HG02798 (cell line): ENCODE data around the gene CNN2.

Source experiments
- ATAC-seq: cut with Tn5 transposase; IDR thresholded peaks from one replicate; pipeline ENCODE4 v1.9.1; 2021; ENCODE audit warnings: mild to moderate bottlenecking; ENCODE audit not compliant: unreplicated experiment, poor library complexity

The CNN2 gene

GRCh38 chr19:1046836-1047695 is 20.7 kb downstream of the CNN2 start:
- no peak for ATAC-seq

- ATAC-seq = no peak
Observed at GRCh38 chr19:1047696-1048147, 21.3 kb downstream of the CNN2 start.

- no peak for ATAC-seq
Observed at GRCh38 chr19:1049106-1049505, 22.7 kb downstream of the CNN2 start.

- ATAC-seq = no peak
Observed at GRCh38 chr19:1049800-1050199, 23.4 kb downstream of the CNN2 start.

- ATAC-seq = no peak
Observed at GRCh38 chr19:1050989-1051788, 24.8 kb downstream of the CNN2 start.

- no peak for ATAC-seq
Observed at GRCh38 chr19:1051791-1052190, 25.4 kb downstream of the CNN2 start.

- ATAC-seq = no peak
Observed at GRCh38 chr19:1052349-1052975, 26.1 kb downstream of the CNN2 start.

- ATAC-seq = no peak
Observed at GRCh38 chr19:1053176-1054101, 27.0 kb downstream of the CNN2 start.

GRCh38 chr19:1054102-1055027 is 28.0 kb downstream of the CNN2 start:
- no peak for ATAC-seq

GRCh38 chr19:1055028-1055425 is 28.6 kb downstream of the CNN2 start:
- no peak for ATAC-seq

GRCh38 chr19:1055886-1056620 is 29.6 kb downstream of the CNN2 start:
- ATAC-seq = no peak

- ATAC-seq = no peak
Observed at GRCh38 chr19:1057176-1057855, 30.9 kb downstream of the CNN2 start.

- ATAC-seq = no peak
Observed at GRCh38 chr19:1058112-1058511, 31.7 kb downstream of the CNN2 start.

- ATAC-seq = no peak
Observed at GRCh38 chr19:1060689-1061088, 34.3 kb downstream of the CNN2 start.

GRCh38 chr19:1061987-1062386 is 35.6 kb downstream of the CNN2 start:
- no peak for ATAC-seq

- ATAC-seq = no peak
Observed at GRCh38 chr19:1062387-1063029, 36.1 kb downstream of the CNN2 start.
